Trophoblast cell (in vitro differentiated cells and primary cell): ENCODE results near the gene RCBTB2.

Source experiments
- DNase-seq, 2 donors: peaks; one replicate each; pipeline ENCODE4 v3.0.0-alpha.2; 2016
- H2AFZ ChIP-seq: 2 replicates; pipeline ENCODE4 v1.6.1; 2013; ENCODE audit warnings: low read length, moderate library complexity, mild to moderate bottlenecking; ENCODE audit not compliant: insufficient read depth, poor library complexity
- H2AK5ac ChIP-seq: 2 replicates; pipeline ENCODE4 v1.6.1; 2013; ENCODE audit warnings: mild to moderate bottlenecking, low read length
- H2BK120ac ChIP-seq: 2 replicates; pipeline ENCODE4 v1.6.1; 2013; ENCODE audit warnings: low read length, mild to moderate bottlenecking, moderate library complexity; ENCODE audit not compliant: insufficient read depth, poor library complexity
- H2BK12ac ChIP-seq: 2 replicates; pipeline ENCODE4 v1.6.1; 2013; ENCODE audit warnings: mild to moderate bottlenecking, low read length, moderate library complexity
- H2BK5ac ChIP-seq: 2 replicates; pipeline ENCODE4 v1.6.1; 2013; ENCODE audit warnings: low read length, low read depth, moderate library complexity, mild to moderate bottlenecking; ENCODE audit not compliant: poor library complexity
- H3K14ac ChIP-seq: 2 replicates; pipeline ENCODE4 v1.6.1; 2013; ENCODE audit warnings: mild to moderate bottlenecking, low read length
- H3K18ac ChIP-seq: 2 replicates; pipeline ENCODE4 v1.6.1; 2013; ENCODE audit warnings: mild to moderate bottlenecking, low read length
- H3K23ac ChIP-seq: 2 replicates; pipeline ENCODE4 v1.6.1; 2013; ENCODE audit warnings: low read length
- H3K27ac ChIP-seq: 2 replicates; pipeline ENCODE4 v1.5.1; 2013; ENCODE audit warnings: low read depth, mild to moderate bottlenecking, inconsistent platforms, low read length, moderate library complexity
- H3K27me3 ChIP-seq: 2 replicates; pipeline ENCODE4 v1.6.1; 2013; ENCODE audit warnings: inconsistent platforms, mild to moderate bottlenecking, low read length, moderate library complexity; ENCODE audit not compliant: insufficient read depth
- H3K36me3 ChIP-seq, 2 experiments: 1 replicate in 1 of 2; 2 replicates in 1 of 2; pipeline ENCODE4 v1.6.1; 2013; ENCODE audit warnings: low read length in 2 of 2, mild to moderate bottlenecking in 2 of 2, moderate library complexity in 1 of 2; ENCODE audit not compliant: insufficient read depth in 2 of 2, control insufficient read depth in 1 of 2
- H3K4ac ChIP-seq: 2 replicates; pipeline ENCODE4 v1.6.1; 2013; ENCODE audit warnings: low read depth, mild to moderate bottlenecking, low read length, moderate library complexity
- H3K4me1 ChIP-seq, 2 experiments: 1 replicate in 1 of 2; 2 replicates in 1 of 2; pipeline ENCODE4 v1.6.1; 2013; ENCODE audit warnings: low read length in 2 of 2, mild to moderate bottlenecking in 2 of 2, moderate library complexity in 1 of 2; ENCODE audit not compliant: insufficient read depth in 2 of 2, control insufficient read depth in 1 of 2
- H3K4me2 ChIP-seq: 2 replicates; pipeline ENCODE4 v1.6.1; 2013; ENCODE audit warnings: inconsistent platforms, mild to moderate bottlenecking, low read length, moderate library complexity
- H3K4me3 ChIP-seq: 2 replicates; pipeline ENCODE4 v1.5.1; 2013; ENCODE audit warnings: mild to moderate bottlenecking, low read depth, low read length, inconsistent platforms
- H3K79me1 ChIP-seq: one replicate; pipeline ENCODE4 v1.6.1; 2013; ENCODE audit warnings: low read length
- H3K79me2 ChIP-seq: 2 replicates; pipeline ENCODE4 v1.6.1; 2013; ENCODE audit warnings: low read length, mild to moderate bottlenecking; ENCODE audit not compliant: control insufficient read depth, insufficient read depth, poor library complexity
- H3K9ac ChIP-seq: 2 replicates; pipeline ENCODE4 v1.6.1; 2013; ENCODE audit warnings: mild to moderate bottlenecking, low read length
- H3K9me3 ChIP-seq: 2 replicates; pipeline ENCODE4 v1.6.1; 2013; ENCODE audit warnings: low read depth, mild to moderate bottlenecking, control low read depth, inconsistent platforms, low read length; ENCODE audit not compliant: insufficient read depth
- H4K12ac ChIP-seq: 2 replicates; pipeline ENCODE4 v1.6.1; 2013; ENCODE audit warnings: low read depth, mild to moderate bottlenecking, low read length, moderate library complexity
- H4K8ac ChIP-seq: 2 replicates; pipeline ENCODE4 v1.6.1; 2013; ENCODE audit warnings: low read depth, mild to moderate bottlenecking, low read length, moderate library complexity
- H4K91ac ChIP-seq: one replicate; pipeline ENCODE4 v1.6.1; 2013; ENCODE audit warnings: low read depth, mild to moderate bottlenecking, low read length, moderate library complexity
- WGBS: extraction: QIAGEN DNeasy Blood & Tissue Kit; methylation state at CpG from one replicate; pipeline ENCODE4 v1.1.7; 2013; ENCODE audit warnings: missing lambda C conversion rate; ENCODE audit not compliant: insufficient read length, insufficient coverage; ENCODE audit errors: extremely low coverage; 5-methylcytosine and 5-hydroxymethylcytosine counted together

Gene RCBTB2

DNA sequence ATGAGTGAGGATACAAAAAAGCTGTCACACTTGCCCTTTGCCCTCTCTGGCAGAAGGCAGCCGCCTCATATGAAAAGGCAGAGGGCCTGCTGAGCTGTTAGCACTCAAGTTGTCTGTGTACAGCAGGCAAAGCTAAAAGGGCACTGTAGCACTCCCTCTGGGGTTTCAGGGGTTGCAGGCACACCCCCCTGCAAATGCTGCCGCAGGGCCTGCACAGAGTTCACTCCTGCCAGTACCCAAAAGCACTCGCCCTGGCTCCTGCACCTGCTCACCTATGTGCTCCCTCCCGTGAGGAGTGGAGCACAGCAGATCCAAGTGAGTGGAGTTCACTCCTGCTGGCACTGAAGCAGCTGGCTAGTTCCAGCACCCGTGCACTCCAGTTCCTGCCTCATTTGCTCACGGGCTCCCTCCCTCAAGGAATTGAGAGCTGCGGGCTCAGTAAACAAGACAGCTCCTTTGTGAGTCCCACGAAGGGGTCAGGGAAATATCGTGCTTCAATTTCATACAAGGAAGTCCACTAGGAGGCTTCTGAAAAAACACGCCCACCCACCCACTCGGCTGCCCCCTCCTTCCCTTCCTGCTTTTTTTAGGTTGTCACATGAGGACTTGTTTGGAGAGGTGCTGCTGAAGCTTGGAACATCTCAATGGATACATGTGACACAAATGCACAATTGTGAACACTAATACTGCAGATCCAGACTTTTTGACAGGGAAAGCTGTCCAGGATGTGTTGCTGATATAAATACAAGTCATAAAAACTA, 9.9 kb upstream of the RCBTB2 start:
- peak in 1 of 2 donors; percentile 48 for DNase-seq
- no peak overlapping the region for H2AK5ac ChIP-seq
- no peak overlapping the region for H4K12ac ChIP-seq
- H3K79me1 ChIP-seq = no peaks in the 10 kb centered on the region
- H3K14ac ChIP-seq = no peak overlapping the region
- no peaks in the 10 kb centered on the region for H3K4me1 ChIP-seq
- no peak overlapping the region for H3K27ac ChIP-seq
- H3K9ac ChIP-seq = no peak overlapping the region
- H3K4ac ChIP-seq = no peak overlapping the region
- no peak overlapping the region for H4K91ac ChIP-seq
- H3K27me3 ChIP-seq = no peaks in the 10 kb centered on the region
- H4K8ac ChIP-seq = peak overlapping the region; percentile 11
- peak overlapping the region; percentile 21 for H2AFZ ChIP-seq
- H3K79me2 ChIP-seq = no peaks in the 10 kb centered on the region
- H3K18ac ChIP-seq = no peak overlapping the region
- no peak overlapping the region for H3K23ac ChIP-seq
- no peaks in the 10 kb centered on the region for H3K9me3 ChIP-seq
- no peak overlapping the region for H2BK120ac ChIP-seq
- H3K36me3 ChIP-seq = no peaks in the 10 kb centered on the region
- H2BK12ac ChIP-seq = no peak overlapping the region
- no CpG with 5 or more reads among the region's 11 CpGs for WGBS
- no peak overlapping the region for H3K4me2 ChIP-seq
- no peak overlapping the region for H3K4me3 ChIP-seq
- no peak overlapping the region for H2BK5ac ChIP-seq

DNA sequence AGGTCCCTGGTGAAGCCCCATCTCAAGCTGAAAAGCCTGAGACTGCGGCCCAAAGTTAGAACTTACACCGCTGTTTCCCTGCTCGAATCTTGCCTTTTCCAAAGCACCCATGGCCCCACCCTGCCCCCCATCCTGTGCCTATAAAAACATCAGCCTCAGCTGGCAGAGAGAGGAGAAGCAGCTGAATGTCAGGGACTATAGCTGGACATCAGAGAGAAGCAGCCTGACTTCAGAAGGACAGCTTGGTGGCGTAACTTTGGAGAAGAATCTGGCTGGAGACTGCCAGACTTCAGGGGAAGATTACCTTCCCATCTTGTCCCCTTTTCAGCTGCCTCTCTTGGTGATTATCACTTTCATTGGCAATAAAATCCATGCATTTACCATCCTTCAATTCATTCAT, 9.3 kb upstream of the RCBTB2 start:
- H3K9ac ChIP-seq = no peak overlapping the region
- H3K14ac ChIP-seq = no peak overlapping the region
- H2AK5ac ChIP-seq = no peak overlapping the region
- no peak overlapping the region for H3K27ac ChIP-seq
- no peak overlapping the region for H3K4ac ChIP-seq
- H4K8ac ChIP-seq = no peak overlapping the region
- H3K79me1 ChIP-seq = no peaks in the 10 kb centered on the region
- H2BK120ac ChIP-seq = no peak overlapping the region
- no peaks in the 10 kb centered on the region for H3K4me1 ChIP-seq
- no peaks in the 10 kb centered on the region for H3K36me3 ChIP-seq
- no peak for DNase-seq
- H3K79me2 ChIP-seq = no peaks in the 10 kb centered on the region
- H3K9me3 ChIP-seq = no peaks in the 10 kb centered on the region
- no peak overlapping the region for H4K12ac ChIP-seq
- no peak overlapping the region for H3K4me3 ChIP-seq
- no peak overlapping the region for H2AFZ ChIP-seq
- H3K23ac ChIP-seq = no peak overlapping the region
- no peak overlapping the region for H4K91ac ChIP-seq
- no peak overlapping the region for H3K18ac ChIP-seq
- H3K27me3 ChIP-seq = no peaks in the 10 kb centered on the region
- no CpG with 5 or more reads among the region's 4 CpGs for WGBS
- no peak overlapping the region for H2BK5ac ChIP-seq
- H3K4me2 ChIP-seq = no peak overlapping the region
- H2BK12ac ChIP-seq = no peak overlapping the region

GRCh38 chr13:48539550-48539949, 6.7 kb upstream of the RCBTB2 start:
- no peaks in the 10 kb centered on the region for H3K27me3 ChIP-seq
- H3K4me2 ChIP-seq = no peak overlapping the region
- H3K79me2 ChIP-seq = no peaks in the 10 kb centered on the region
- H3K4me3 ChIP-seq = no peak overlapping the region
- no peak overlapping the region for H2BK12ac ChIP-seq
- no peak overlapping the region for H4K8ac ChIP-seq
- no peak overlapping the region for H3K9ac ChIP-seq
- H3K4me1 ChIP-seq = no peaks in the 10 kb centered on the region
- H3K18ac ChIP-seq = no peak overlapping the region
- H3K23ac ChIP-seq = no peak overlapping the region
- no peak overlapping the region for H2BK5ac ChIP-seq
- H3K27ac ChIP-seq = no peak overlapping the region
- H3K14ac ChIP-seq = no peak overlapping the region
- H4K91ac ChIP-seq = no peak overlapping the region
- no peaks in the 10 kb centered on the region for H3K79me1 ChIP-seq
- H3K4ac ChIP-seq = no peak overlapping the region
- no peaks in the 10 kb centered on the region for H3K36me3 ChIP-seq
- H2AK5ac ChIP-seq = no peak overlapping the region
- no peak overlapping the region for H4K12ac ChIP-seq
- no peak overlapping the region for H2BK120ac ChIP-seq
- no peak for DNase-seq
- no peaks in the 10 kb centered on the region for H3K9me3 ChIP-seq
- H2AFZ ChIP-seq = no peak overlapping the region

DNA sequence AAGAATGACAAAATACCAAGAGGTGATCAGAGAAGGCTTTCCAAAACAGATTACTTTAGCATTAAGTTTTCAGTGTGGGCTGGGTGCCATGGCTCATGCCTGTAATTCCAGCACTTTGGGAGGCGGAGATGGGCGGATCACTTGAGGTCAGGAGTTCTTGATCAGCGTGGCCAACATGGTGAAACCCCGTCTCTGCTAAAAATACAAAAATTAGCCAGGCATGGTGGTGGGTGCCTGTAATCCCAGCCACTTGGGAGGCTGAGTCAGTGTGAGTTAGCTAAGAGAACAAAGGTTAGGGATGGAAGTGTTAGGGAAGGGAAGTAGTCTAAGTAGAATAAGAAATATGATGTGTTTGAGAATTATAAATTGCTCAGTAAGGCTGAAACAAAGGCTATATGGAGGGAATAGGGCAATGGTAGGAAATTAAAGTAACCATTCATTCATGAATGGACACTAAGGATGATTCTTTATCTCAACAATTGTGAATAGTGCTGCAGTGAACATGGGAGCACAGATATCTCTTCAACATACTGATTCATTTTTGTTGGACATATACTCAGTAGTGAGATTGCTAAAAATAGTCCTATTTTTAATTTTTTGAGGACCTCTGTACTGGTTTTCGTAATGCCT, 3.9 kb upstream of the RCBTB2 start:
- Histone ChIP-seq H2BK5ac (no peak overlapping the region), H3K4me3 (no peak overlapping the region), H4K12ac (no peak overlapping the region), H2AK5ac (no peak overlapping the region), H3K14ac (no peak overlapping the region), H3K27me3 (no peaks in the 10 kb centered on the region), H3K4me1 (peaks cover 3 to 4% of the 10 kb centered on the region in 2 experiments), H2AFZ (no peak overlapping the region), H2BK120ac (no peak overlapping the region), H3K36me3 (no peaks in the 10 kb centered on the region), H3K9ac (no peak overlapping the region), H2BK12ac (no peak overlapping the region), H3K27ac (no peak overlapping the region), H3K79me1 (peaks cover 11% of the 10 kb centered on the region), H4K8ac (no peak overlapping the region), H3K4me2 (no peak overlapping the region), H4K91ac (no peak overlapping the region), H3K4ac (no peak overlapping the region), H3K79me2 (peaks cover 8% of the 10 kb centered on the region), H3K9me3 (no peaks in the 10 kb centered on the region), H3K23ac (no peak overlapping the region), H3K18ac (no peak overlapping the region)
- WGBS = no CpG with 5 or more reads among the region's 5 CpGs
- no peak for DNase-seq
